Measurements from ENCODE around the gene TIPARP.
"Not testable (repeated sequence)": the region's sequence is repeated elsewhere in the genome, so short reads cannot be mapped to it uniquely, and the experiment has no call there.

TIPARP gene

DNA sequence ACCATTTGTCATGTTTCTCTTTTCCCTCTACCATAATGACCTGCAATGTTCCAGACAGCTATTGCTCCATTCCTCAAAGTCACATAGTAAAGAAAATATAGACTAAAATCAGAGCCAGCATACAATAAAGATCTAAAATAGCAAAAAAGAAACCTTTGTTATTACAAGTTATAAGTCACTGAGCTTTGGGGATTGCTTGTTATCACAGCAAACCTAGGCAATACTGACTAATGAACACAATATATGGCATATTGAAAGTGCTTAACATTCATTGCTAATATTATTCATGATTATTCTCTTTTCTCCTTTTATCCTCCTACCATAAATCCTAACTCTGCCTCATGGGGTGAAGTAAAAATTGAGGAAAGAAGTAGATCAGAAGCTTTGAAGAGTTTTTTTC is 27.4 kb upstream of the TIPARP start:
- Histone ChIP-seq H3K27ac (no peak overlapping the region), H3K4me3 (ENCODE audit: low read depth, low read length) (no peak overlapping the region), H3K4me2 (ENCODE audit: low read length) (no peak overlapping the region), H3K79me2 (no peaks in the 10 kb centered on the region), H3K4me1 (no peaks in the 10 kb centered on the region), H3K27me3 (ENCODE audit: control insufficient read depth, insufficient read depth, low read length) (no peaks in the 10 kb centered on the region), H3K36me3 (ENCODE audit: control insufficient read depth, insufficient read depth, low read length) (no peaks in the 10 kb centered on the region), H3K9ac (no peak overlapping the region), H2AFZ (no peak overlapping the region), H3K9me3 (ENCODE audit: control insufficient read depth, low read length) (no peaks in the 10 kb centered on the region)
- TF ChIP-seq, protein P1, sequence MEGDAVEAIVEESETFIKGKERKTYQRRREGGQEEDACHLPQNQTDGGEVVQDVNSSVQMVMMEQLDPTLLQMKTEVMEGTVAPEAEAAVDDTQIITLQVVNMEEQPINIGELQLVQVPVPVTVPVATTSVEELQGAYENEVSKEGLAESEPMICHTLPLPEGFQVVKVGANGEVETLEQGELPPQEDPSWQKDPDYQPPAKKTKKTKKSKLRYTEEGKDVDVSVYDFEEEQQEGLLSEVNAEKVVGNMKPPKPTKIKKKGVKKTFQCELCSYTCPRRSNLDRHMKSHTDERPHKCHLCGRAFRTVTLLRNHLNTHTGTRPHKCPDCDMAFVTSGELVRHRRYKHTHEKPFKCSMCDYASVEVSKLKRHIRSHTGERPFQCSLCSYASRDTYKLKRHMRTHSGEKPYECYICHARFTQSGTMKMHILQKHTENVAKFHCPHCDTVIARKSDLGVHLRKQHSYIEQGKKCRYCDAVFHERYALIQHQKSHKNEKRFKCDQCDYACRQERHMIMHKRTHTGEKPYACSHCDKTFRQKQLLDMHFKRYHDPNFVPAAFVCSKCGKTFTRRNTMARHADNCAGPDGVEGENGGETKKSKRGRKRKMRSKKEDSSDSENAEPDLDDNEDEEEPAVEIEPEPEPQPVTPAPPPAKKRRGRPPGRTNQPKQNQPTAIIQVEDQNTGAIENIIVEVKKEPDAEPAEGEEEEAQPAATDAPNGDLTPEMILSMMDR (IDR thresholded peaks at IDR 0.05): no peak

DNA sequence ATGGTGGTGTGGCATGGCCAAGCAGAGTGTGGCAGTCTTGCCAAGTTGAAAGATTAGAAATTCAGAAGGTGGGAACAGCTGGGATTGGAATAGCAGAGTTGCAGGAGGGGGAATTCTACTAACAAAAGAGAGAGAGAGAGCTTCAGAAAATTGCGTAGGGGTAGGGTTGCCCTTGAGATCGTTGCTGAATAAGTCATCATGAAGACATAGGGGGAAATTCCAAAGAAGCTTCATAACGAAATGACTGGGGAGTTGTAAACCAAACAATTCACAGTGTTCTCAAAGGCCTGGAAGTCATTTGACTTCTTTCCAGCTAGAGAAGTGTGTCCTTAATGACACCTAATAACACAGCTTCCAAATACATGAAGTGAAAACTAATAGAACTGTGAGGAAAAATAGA is 26.3 kb upstream of the TIPARP start:
- Histone ChIP-seq H3K9me3 (ENCODE audit: control insufficient read depth, low read length) (no peaks in the 10 kb centered on the region), H3K36me3 (ENCODE audit: control insufficient read depth, insufficient read depth, low read length) (no peaks in the 10 kb centered on the region), H3K27me3 (ENCODE audit: control insufficient read depth, insufficient read depth, low read length) (no peaks in the 10 kb centered on the region), H3K4me1 (no peaks in the 10 kb centered on the region), H3K27ac (no peak overlapping the region), H2AFZ (no peak overlapping the region), H3K9ac (no peak overlapping the region), H3K79me2 (no peaks in the 10 kb centered on the region), H3K4me3 (ENCODE audit: low read depth, low read length) (no peak overlapping the region), H3K4me2 (ENCODE audit: low read length) (no peak overlapping the region)
- TF ChIP-seq, protein P1 (IDR thresholded peaks at IDR 0.05): no peak

DNA sequence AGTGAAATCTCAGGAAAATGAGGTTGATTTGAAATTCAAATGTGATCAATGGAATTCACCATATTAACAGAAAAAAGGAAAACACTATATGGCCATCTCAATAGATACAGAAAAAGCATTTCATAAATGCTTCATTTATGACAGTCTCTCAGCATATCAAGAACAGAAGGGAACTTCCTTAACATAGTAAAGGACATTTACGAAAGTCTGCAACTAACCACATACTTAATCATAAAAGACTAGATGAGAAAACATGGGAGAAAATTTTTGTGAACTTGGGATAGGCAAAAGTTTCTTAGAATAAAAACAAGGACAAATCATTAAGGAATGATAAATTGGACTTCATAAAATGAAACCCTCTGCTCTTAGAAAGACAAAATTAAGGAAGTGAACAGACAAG is 24.7 kb upstream of the TIPARP start:
- H3K9me3 ChIP-seq (ENCODE audit: control insufficient read depth, low read length): no peaks in the 10 kb centered on the region
- H3K4me2 ChIP-seq (ENCODE audit: low read length): no peak overlapping the region
- no peak overlapping the region for H3K9ac ChIP-seq
- H3K27ac ChIP-seq: no peak overlapping the region
- TF ChIP-seq, protein P1 (IDR thresholded peaks at IDR 0.05): no peak
- H3K36me3 ChIP-seq (ENCODE audit: control insufficient read depth, insufficient read depth, low read length): no peaks in the 10 kb centered on the region
- H3K27me3 ChIP-seq (ENCODE audit: control insufficient read depth, insufficient read depth, low read length): no peaks in the 10 kb centered on the region
- H3K4me3 ChIP-seq (ENCODE audit: low read depth, low read length): no peak overlapping the region
- H3K79me2 ChIP-seq: no peaks in the 10 kb centered on the region
- H2AFZ ChIP-seq: no peak overlapping the region
- no peaks in the 10 kb centered on the region for H3K4me1 ChIP-seq

DNA sequence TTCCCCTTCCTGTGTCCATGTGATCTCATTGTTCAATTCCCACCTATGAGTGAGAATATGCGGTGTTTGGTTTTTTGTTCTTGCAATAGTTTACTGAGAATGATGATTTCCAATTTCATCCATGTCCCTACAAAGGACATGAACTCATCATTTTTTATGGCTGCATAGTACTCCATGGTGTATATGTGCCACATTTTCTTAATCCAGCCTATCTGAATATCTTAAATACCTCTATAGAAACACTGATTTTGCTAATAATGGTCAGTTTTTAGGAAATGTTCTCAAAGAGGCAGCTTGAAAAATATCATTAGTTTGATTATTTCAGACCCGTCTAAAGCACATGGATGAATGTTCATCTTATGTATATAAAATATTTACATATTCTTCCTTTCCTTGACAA is 21.7 kb upstream of the TIPARP start:
- H3K79me2 ChIP-seq; H3K4me2 ChIP-seq (ENCODE audit: low read length); H3K9ac ChIP-seq; H3K4me3 ChIP-seq (ENCODE audit: low read depth, low read length); H3K36me3 ChIP-seq (ENCODE audit: control insufficient read depth, insufficient read depth, low read length); H3K27ac ChIP-seq; H2AFZ ChIP-seq; H3K4me1 ChIP-seq; H3K27me3 ChIP-seq (ENCODE audit: control insufficient read depth, insufficient read depth, low read length); H3K9me3 ChIP-seq (ENCODE audit: control insufficient read depth, low read length): not testable (repeated sequence)

DNA sequence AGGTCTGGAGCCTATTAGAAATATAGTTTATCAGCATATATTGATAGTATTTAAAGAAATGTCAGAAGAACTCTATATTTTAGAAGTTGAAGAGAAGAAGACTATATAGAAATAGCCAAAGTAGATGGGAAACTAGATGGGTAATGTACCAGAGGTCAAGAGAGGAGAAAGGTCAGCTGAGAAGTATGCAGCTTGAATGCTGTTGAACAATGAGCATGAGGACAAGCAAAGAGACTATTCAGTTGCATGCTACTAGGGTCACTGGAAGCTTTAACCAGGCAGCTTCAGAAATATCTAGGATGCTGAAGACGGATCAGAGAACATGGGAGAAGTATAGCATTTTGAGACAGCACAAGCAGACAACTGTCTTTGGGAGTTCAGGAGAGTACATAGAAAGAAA is 19.6 kb upstream of the TIPARP start:
- H3K36me3 ChIP-seq (ENCODE audit: control insufficient read depth, insufficient read depth, low read length): no peaks in the 10 kb centered on the region
- no peaks in the 10 kb centered on the region for H3K9me3 ChIP-seq (ENCODE audit: control insufficient read depth, low read length)
- H3K27ac ChIP-seq: no peak overlapping the region
- H3K4me3 ChIP-seq (ENCODE audit: low read depth, low read length): no peak overlapping the region
- no peaks in the 10 kb centered on the region for H3K27me3 ChIP-seq (ENCODE audit: control insufficient read depth, insufficient read depth, low read length)
- H3K79me2 ChIP-seq: no peaks in the 10 kb centered on the region
- no peak overlapping the region for H3K4me2 ChIP-seq (ENCODE audit: low read length)
- H3K9ac ChIP-seq: no peak overlapping the region
- TF ChIP-seq, protein P1 (IDR thresholded peaks at IDR 0.05): no peak
- no peaks in the 10 kb centered on the region for H3K4me1 ChIP-seq
- no peak overlapping the region for H2AFZ ChIP-seq
